Stomach smooth muscle (tissue), 2 donors: ENCODE data around the gene ERBB4.

ENCODE experiments used
- H3K27ac ChIP-seq: one replicate; pipeline ENCODE4 v1.7.0; 2013; ENCODE audit warnings: mild to moderate bottlenecking, low read length, inconsistent platforms
- H3K27me3 ChIP-seq, 2 donors: one replicate each; pipeline ENCODE4 v1.7.0; 2013; ENCODE audit warnings: low read length in 2 of 2; ENCODE audit not compliant: insufficient read depth in 2 of 2, control insufficient read depth in 1 of 2
- H3K36me3 ChIP-seq, 2 donors: one replicate each; pipeline ENCODE4 v1.7.0; 2013; ENCODE audit warnings: low read length in 2 of 2; ENCODE audit not compliant: control insufficient read depth in 2 of 2, insufficient read depth in 2 of 2
- H3K4me1 ChIP-seq: one replicate; pipeline ENCODE4 v1.7.0; 2013; ENCODE audit warnings: low read length; ENCODE audit not compliant: control insufficient read depth, insufficient read depth
- H3K4me3 ChIP-seq, 2 donors: one replicate each; pipeline ENCODE4 v1.7.0; 2013; ENCODE audit warnings: low read length in 2 of 2
- H3K9ac ChIP-seq, 2 donors: one replicate each; pipeline ENCODE4 v1.7.0; 2013; ENCODE audit warnings: low read length in 2 of 2, mild to moderate bottlenecking in 1 of 2
- H3K9me3 ChIP-seq, 2 donors: one replicate each; pipeline ENCODE4 v1.7.0; 2013; ENCODE audit warnings: low read length in 2 of 2; ENCODE audit not compliant: control insufficient read depth in 2 of 2
- donor health status: healthy.
- donor health status: Pancreatic carcinoma.

ERBB4 gene

GRCh38 chr2:211351987-211352386 is 1186.6 kb downstream of the ERBB4 start:
- no peaks in the 10 kb centered on the region for H3K36me3 ChIP-seq
- no peak overlapping the region for H3K9ac ChIP-seq
- no peaks in the 10 kb centered on the region for H3K4me1 ChIP-seq
- H3K4me3 ChIP-seq: no peak overlapping the region
- no peak overlapping the region for H3K27ac ChIP-seq
- no peaks in the 10 kb centered on the region for H3K27me3 ChIP-seq
- H3K9me3 ChIP-seq: no peaks in the 10 kb centered on the region

GRCh38 chr2:211349031-211349430 is 1189.6 kb downstream of the ERBB4 start:
- Histone ChIP-seq H3K4me1 (no peaks in the 10 kb centered on the region), H3K27me3 (no peaks in the 10 kb centered on the region), H3K27ac (no peak overlapping the region), H3K9me3 (no peaks in the 10 kb centered on the region), H3K9ac (no peak overlapping the region), H3K4me3 (no peak overlapping the region), H3K36me3 (no peaks in the 10 kb centered on the region)

- Histone ChIP-seq H3K27me3 (no peaks in the 10 kb centered on the region), H3K4me3 (no peak overlapping the region), H3K9ac (no peak overlapping the region), H3K27ac (no peak overlapping the region), H3K4me1 (no peaks in the 10 kb centered on the region), H3K36me3 (no peaks in the 10 kb centered on the region), H3K9me3 (no peaks in the 10 kb centered on the region)
Measured at GRCh38 chr2:211347328-211347727, 1191.3 kb downstream of the ERBB4 start.

GRCh38 chr2:211344289-211344688 is 1194.3 kb downstream of the ERBB4 start:
- no peaks in the 10 kb centered on the region for H3K4me1 ChIP-seq
- no peak overlapping the region for H3K27ac ChIP-seq
- no peak overlapping the region for H3K4me3 ChIP-seq
- H3K36me3 ChIP-seq: no peaks in the 10 kb centered on the region
- no peaks in the 10 kb centered on the region for H3K27me3 ChIP-seq
- no peaks in the 10 kb centered on the region for H3K9me3 ChIP-seq
- H3K9ac ChIP-seq: no peak overlapping the region

- Histone ChIP-seq H3K27ac (no peak overlapping the region), H3K4me3 (no peak overlapping the region), H3K4me1 (no peaks in the 10 kb centered on the region), H3K27me3 (no peaks in the 10 kb centered on the region), H3K9ac (no peak overlapping the region), H3K9me3 (no peaks in the 10 kb centered on the region), H3K36me3 (no peaks in the 10 kb centered on the region)
Measured at GRCh38 chr2:211333377-211333776, 1205.2 kb downstream of the ERBB4 start.

- Histone ChIP-seq H3K9me3 (no peaks in the 10 kb centered on the region), H3K27me3 (no peaks in the 10 kb centered on the region), H3K4me1 (no peaks in the 10 kb centered on the region), H3K27ac (no peak overlapping the region), H3K9ac (no peak overlapping the region), H3K36me3 (no peaks in the 10 kb centered on the region), H3K4me3 (no peak overlapping the region)
Measured at GRCh38 chr2:211331736-211332135, 1206.9 kb downstream of the ERBB4 start.

GRCh38 chr2:211329882-211330281 is 1208.7 kb downstream of the ERBB4 start:
- Histone ChIP-seq H3K27ac (no peak overlapping the region), H3K9me3 (no peaks in the 10 kb centered on the region), H3K4me1 (no peaks in the 10 kb centered on the region), H3K27me3 (no peaks in the 10 kb centered on the region), H3K9ac (no peak overlapping the region), H3K36me3 (no peaks in the 10 kb centered on the region), H3K4me3 (no peak overlapping the region)

GRCh38 chr2:211329421-211329820 is 1209.2 kb downstream of the ERBB4 start:
- Histone ChIP-seq H3K27ac (no peak overlapping the region), H3K27me3 (no peaks in the 10 kb centered on the region), H3K4me1 (no peaks in the 10 kb centered on the region), H3K4me3 (no peak overlapping the region), H3K9me3 (no peaks in the 10 kb centered on the region), H3K9ac (no peak overlapping the region), H3K36me3 (no peaks in the 10 kb centered on the region)

- Histone ChIP-seq H3K27me3 (no peaks in the 10 kb centered on the region), H3K4me3 (no peak overlapping the region), H3K36me3 (no peaks in the 10 kb centered on the region), H3K9me3 (no peaks in the 10 kb centered on the region), H3K27ac (no peak overlapping the region), H3K4me1 (no peaks in the 10 kb centered on the region), H3K9ac (no peak overlapping the region)
Measured at GRCh38 chr2:211328126-211328525, 1210.5 kb downstream of the ERBB4 start.
